Superior temporal gyrus (tissue), 1 donor: ENCODE data around the gene DGCR8.
A peak's percentile ranks its signal among the peaks of the same experiment; 100 is the strongest.
"Not testable (repeated sequence)": the region's sequence is repeated elsewhere in the genome, so short reads cannot be mapped to it uniquely, and the experiment has no call there.

Experiments used
- DNase-seq: peaks from one replicate; pipeline ENCODE4 v3.0.0-alpha.2; 2016; ENCODE audit errors: extremely low spot score

DGCR8 gene

DNA sequence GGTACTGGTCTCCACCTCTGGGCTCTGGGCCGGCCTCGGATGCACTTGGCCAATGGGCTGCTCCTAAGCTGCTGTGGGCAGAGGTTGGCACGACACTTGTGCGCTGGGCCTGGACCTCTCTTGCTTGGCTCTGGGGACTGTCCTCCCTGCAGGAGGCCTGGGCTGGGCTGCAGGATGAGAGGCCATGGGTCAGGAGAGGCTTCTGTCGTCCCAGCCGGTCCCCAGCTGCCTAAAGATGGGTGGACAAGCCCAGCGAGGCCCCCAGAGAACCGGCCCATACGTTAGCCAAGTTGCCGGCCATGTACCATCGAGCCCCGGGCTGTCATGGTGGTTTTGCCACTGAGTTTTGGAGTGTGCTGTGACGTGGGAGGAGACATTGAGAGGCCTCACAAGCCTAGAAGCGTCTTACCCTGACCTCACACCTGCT lies 72.4 kb downstream of the DGCR8 start:
- no peak for DNase-seq

- DNase-seq = no peak
These were observed 73.9 kb downstream of the DGCR8 start for GRCh38 chr22:20153945-20154344.

DNA sequence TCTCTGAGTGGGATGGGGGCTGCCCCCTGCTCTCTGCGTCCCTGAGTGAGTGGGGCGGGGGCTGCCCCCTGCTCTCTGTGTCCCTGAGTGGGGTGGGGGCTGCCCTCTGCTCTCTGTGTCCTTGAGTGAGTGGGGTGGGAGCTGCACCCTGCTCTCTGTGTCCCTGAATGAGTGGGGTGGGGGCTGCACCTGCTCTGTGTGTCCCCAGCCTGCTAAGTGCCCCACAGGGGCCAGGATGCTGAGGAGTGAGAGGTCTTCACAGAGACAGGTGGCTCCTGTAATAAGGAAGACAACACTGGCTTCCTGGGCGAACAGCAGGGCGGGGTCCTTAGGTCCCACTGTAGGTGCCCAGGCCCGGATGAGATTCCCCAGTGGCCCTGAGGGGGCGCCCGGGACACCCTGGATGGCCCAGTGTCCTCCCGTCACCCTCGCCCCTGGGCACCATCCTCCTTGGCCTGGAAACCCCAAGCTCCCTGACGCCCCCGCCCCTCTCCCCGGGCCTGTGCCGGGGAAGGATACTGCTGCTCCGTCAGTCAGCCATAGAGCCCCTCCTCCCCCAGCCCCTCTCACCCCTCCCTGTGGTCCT lies 74.7 kb downstream of the DGCR8 start:
- no peak for DNase-seq

DNA sequence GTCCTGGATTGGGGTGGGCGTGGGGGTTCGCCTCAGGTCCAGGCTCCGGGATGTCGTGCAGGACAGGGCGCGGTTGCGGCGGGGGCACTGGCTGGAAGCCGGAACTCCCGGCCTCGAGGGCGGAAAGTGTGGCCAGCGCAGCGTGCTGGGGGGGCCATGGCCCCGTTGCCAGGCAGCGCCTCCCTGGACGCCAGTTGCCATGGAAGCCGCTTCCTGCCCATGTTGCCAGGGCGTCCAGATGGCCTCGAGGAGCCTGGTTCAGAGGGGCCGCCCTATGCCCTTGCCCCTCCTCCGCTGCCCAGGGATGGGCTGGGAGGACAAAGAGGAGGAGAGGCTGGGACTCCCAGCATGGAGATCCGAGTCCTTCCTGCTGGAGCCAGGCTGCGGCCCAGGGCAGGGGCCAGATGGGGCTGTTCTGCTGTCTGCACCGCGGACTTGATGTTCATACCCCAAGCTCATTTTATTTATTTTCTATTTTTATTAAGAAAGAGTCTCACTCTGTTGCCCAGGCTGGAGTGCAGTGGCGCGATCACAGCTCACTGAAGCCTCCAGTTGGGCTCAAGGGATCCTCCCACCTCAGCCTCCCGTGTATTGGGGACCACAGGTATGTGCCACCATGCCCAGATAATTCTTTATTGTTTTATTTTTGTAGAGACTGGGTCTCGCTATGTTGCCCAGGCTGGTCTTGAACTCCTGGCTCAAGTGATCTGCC lies 75.4 kb downstream of the DGCR8 start:
- DNase-seq = peak; percentile 71

DNA sequence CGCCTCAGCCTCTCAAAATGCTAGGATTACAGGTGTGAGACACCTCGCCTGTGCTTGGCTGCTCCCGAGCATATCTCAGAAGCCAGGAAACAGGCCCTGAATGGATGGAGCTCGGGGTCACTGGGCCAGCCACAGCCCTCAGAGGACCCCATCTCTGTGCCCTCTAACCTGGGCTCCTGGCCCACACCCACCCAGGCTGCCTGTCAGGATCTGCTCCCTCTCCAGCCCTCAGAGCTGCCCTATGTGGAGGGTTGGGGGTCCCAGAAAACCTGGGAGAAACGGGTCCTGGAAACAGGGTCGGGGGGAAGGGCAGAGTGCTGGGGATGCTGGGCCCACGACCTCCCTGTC lies 76.0 kb downstream of the DGCR8 start:
- no peak for DNase-seq

DNA sequence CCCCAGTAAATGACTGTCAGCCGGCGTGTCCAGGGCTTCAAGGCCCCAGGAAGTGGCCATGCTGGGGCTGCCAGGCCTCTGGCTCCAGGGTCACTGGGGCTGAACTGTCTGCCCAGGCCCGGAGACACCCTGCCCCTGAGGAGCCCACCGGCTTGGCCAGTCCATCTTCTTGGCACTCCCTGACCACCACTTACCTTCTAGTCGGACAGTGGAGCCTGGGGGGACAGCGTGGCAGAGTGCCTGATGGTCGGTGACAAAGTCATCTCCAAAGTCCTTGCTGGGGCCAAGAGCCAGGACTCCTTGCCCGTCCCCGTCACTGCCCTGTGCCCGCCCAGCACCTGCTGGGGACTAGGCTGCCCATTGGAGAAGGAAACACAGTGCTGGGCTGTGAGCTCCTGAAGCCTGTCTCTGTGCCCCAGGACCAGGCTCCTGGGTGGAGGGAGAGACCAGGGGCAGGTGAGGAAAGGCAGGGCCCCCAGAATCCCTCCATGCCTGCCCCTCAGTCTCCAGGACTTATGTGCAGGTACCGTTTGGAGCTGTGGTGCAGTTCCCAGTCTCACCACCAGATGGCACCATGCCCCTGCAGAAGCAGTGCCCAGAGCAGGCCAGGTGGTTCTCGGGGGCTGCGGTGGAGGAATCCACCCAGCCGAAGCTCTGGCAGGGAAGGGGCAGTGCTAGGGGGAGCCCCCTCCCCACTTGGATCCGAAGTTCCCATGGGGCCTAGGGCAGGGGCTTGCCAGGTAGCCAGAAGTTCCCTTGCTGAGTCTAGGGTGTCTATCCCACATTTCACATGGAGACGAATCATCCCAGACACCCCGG lies 76.8 kb downstream of the DGCR8 start:
- peak; percentile 82 for DNase-seq

- no peak for DNase-seq
These were observed 77.6 kb downstream of the DGCR8 start for GRCh38 chr22:20157430-20158183.

GRCh38 chr22:20158391-20159036 lies 78.5 kb downstream of the DGCR8 start:
- DNase-seq = no peak

GRCh38 chr22:20159076-20159475 lies 79.0 kb downstream of the DGCR8 start:
- DNase-seq = no peak

GRCh38 chr22:20159531-20159930 lies 79.5 kb downstream of the DGCR8 start:
- DNase-seq = not testable (repeated sequence)

- no peak for DNase-seq
These were observed 80.0 kb downstream of the DGCR8 start for GRCh38 chr22:20160041-20160440.
